ENCODE data around the gene SLC35D1.

GRCh38 chr1:67094191-67094590 is 40.2 kb upstream of the SLC35D1 start:
- no peak for TF ChIP-seq CTCF (IDR thresholded peaks at IDR 0.05; ENCODE audit: low read depth, low read length)
- TF ChIP-seq EZH2phosphoT487 (IDR thresholded peaks at IDR 0.05; ENCODE audit: low read depth), result no peak

Measured in OCI-LY3 (cell line).